HepG2 (cell line): Measurements from ENCODE around the gene PRDM11.

Experiments used
- POLR2A ChIP-seq, 2 experiments: IDR thresholded peaks; 2 replicates each; pipeline ENCODE4 v1.6.1; 2011; ENCODE audit warnings: low read depth in 2 of 2, low read length in 2 of 2, mild to moderate bottlenecking in 1 of 2, moderate library complexity in 1 of 2; ENCODE audit not compliant: insufficient read depth in 1 of 2
- POLR2G ChIP-seq: fragments of 200-400 bp; formaldehyde crosslinking; IDR thresholded peaks from 2 replicates; pipeline ENCODE4 v1.6.1; 2018; ENCODE audit warnings: mild to moderate bottlenecking, low read depth, low read length, moderate library complexity
- SMC3 ChIP-seq: IDR thresholded peaks from 2 replicates; pipeline ENCODE4 v1.6.1; 2011; ENCODE audit warnings: low read length, improper control_type of control experiment
- ZFP36 ChIP-seq: fragments of 150-350 bp; IDR thresholded peaks from 2 replicates; pipeline ENCODE4 v1.6.1; 2018; ENCODE audit warnings: borderline replicate concordance, low read length, low read depth; ENCODE audit not compliant: partially characterized antibody
- ZNF101 ChIP-seq: sonication (generic); formaldehyde crosslinking; IDR thresholded peaks from 2 replicates; pipeline ENCODE4 v1.4.0; 2020; ENCODE audit warnings: mild to moderate bottlenecking, low read depth, missing genetic modification reagents, borderline replicate concordance
- TF ChIP-seq, protein P1 (sequence below): sonication (generic); formaldehyde crosslinking; IDR thresholded peaks from 2 replicates; pipeline ENCODE4 v1.5.0; 2020; ENCODE audit warnings: mild to moderate bottlenecking, missing genetic modification reagents, moderate library complexity
- TF ChIP-seq, protein P2 (sequence below): sonication (generic); formaldehyde crosslinking; IDR thresholded peaks from 2 replicates; pipeline ENCODE4 v1.4.0; 2020; ENCODE audit warnings: mild to moderate bottlenecking, missing genetic modification reagents

DNA sequence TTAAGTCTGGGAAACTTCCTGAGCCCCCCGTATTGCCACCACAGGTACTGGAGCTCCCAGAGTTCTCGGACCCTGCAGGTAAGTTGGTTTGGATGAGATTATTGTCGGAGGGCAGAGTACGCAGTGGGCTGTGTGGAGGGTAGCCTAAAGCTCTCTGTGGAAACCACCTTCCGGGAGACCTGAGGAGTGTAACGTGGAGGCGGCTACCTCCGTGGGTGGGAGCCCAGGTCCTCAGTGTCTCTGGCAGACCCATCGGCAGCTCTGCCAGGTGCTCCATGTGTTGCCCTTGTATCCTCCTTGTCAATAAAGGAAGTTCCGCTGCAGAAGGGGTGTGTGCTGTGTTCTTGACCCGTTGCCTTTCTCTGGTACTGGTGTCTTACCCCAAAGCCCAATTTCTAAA lies 78.3 kb downstream of the PRDM11 start:
- TF ChIP-seq, protein P1, sequence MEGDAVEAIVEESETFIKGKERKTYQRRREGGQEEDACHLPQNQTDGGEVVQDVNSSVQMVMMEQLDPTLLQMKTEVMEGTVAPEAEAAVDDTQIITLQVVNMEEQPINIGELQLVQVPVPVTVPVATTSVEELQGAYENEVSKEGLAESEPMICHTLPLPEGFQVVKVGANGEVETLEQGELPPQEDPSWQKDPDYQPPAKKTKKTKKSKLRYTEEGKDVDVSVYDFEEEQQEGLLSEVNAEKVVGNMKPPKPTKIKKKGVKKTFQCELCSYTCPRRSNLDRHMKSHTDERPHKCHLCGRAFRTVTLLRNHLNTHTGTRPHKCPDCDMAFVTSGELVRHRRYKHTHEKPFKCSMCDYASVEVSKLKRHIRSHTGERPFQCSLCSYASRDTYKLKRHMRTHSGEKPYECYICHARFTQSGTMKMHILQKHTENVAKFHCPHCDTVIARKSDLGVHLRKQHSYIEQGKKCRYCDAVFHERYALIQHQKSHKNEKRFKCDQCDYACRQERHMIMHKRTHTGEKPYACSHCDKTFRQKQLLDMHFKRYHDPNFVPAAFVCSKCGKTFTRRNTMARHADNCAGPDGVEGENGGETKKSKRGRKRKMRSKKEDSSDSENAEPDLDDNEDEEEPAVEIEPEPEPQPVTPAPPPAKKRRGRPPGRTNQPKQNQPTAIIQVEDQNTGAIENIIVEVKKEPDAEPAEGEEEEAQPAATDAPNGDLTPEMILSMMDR (CRISPR knock-in tag): no peak
- no peak for TF ChIP-seq POLR2G
- TF ChIP-seq, protein P2, sequence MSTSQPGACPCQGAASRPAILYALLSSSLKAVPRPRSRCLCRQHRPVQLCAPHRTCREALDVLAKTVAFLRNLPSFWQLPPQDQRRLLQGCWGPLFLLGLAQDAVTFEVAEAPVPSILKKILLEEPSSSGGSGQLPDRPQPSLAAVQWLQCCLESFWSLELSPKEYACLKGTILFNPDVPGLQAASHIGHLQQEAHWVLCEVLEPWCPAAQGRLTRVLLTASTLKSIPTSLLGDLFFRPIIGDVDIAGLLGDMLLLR (CRISPR knock-in tag): no peak
- TF ChIP-seq SMC3: no peak
- no peak for TF ChIP-seq ZNF101 (CRISPR knock-in tag)
- TF ChIP-seq ZFP36: no peak
- TF ChIP-seq POLR2A (IDR thresholded peaks at IDR 0.05; ENCODE audit: insufficient read depth in 1 of 2, low read depth in 2 of 2, low read length in 2 of 2): no peak
